ENCODE measurements around the gene ROBO1.

Gene ROBO1

DNA sequence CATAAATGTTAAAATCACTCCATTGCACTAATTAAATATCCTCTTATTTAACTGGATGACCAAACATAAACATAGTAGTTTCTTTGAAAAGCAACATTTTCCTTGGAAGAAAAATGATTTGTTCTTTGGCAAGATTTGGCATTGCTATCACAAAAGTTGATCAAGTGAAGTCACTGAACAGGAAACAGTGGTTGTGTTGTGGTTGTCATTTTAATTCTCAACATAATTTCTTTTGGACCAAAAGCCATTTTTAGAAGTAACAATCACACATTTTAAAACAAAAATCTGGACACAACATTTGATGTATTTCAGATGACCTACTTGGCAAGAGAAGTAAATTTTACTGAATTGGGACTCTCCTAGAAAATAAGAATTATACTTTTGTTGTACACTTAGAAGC, 872.3 kb downstream of the ROBO1 start:
- TF ChIP-seq, protein P1, sequence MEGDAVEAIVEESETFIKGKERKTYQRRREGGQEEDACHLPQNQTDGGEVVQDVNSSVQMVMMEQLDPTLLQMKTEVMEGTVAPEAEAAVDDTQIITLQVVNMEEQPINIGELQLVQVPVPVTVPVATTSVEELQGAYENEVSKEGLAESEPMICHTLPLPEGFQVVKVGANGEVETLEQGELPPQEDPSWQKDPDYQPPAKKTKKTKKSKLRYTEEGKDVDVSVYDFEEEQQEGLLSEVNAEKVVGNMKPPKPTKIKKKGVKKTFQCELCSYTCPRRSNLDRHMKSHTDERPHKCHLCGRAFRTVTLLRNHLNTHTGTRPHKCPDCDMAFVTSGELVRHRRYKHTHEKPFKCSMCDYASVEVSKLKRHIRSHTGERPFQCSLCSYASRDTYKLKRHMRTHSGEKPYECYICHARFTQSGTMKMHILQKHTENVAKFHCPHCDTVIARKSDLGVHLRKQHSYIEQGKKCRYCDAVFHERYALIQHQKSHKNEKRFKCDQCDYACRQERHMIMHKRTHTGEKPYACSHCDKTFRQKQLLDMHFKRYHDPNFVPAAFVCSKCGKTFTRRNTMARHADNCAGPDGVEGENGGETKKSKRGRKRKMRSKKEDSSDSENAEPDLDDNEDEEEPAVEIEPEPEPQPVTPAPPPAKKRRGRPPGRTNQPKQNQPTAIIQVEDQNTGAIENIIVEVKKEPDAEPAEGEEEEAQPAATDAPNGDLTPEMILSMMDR (IDR thresholded peaks at IDR 0.05; ENCODE audit: borderline replicate concordance, extremely low read depth, low read length, poor library complexity, severe bottlenecking) = no peak
- Histone ChIP-seq H3K9ac (ENCODE audit: low read depth, low read length) (no peak overlapping the region), H3K27ac (ENCODE audit: low read length) (no peak overlapping the region), H4K20me1 (ENCODE audit: insufficient read depth, low read length) (no peaks in the 10 kb centered on the region), H3K4me2 (ENCODE audit: insufficient read depth, low read length) (no peak overlapping the region), H3K27me3 (ENCODE audit: insufficient read depth, low read length, poor library complexity) (no peaks in the 10 kb centered on the region), H3K4me1 (ENCODE audit: insufficient read depth, low read length) (no peaks in the 10 kb centered on the region), H2AFZ (ENCODE audit: low read depth, low read length) (no peak overlapping the region), H3K4me3 (ENCODE audit: low read depth in 1 of 2, low read length in 2 of 2) (no peak overlapping the region), H3K36me3 (ENCODE audit: insufficient read depth, low read length) (no peaks in the 10 kb centered on the region), H3K79me2 (ENCODE audit: insufficient read depth, low read length) (no peaks in the 10 kb centered on the region), H3K9me3 (ENCODE audit: insufficient read depth, low read length, severe bottlenecking) (no peaks in the 10 kb centered on the region)
- DNase-seq = no peak
- ATAC-seq (ENCODE audit: insufficient read depth, low read depth) = no peak

DNA sequence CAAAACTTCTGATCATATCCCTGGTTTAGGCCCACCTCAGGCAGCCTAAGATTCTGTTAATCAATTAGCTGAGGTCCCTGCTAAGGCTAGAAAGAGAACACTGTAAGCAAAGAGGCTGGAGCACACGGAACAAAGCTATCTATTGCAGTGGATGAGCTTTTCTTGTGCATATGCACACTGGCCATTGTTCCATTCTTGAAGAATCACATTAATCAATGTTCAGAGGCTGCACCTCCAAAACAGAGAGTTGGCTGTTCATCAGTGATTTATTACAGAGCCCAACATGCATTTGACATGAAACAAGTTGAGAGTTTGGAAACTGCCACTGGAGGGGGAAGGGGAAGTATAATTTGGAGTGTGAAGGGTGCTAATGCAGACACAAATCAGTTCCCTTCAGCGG, 873.0 kb downstream of the ROBO1 start:
- H3K27ac ChIP-seq (ENCODE audit: low read length) = no peak overlapping the region
- H3K79me2 ChIP-seq (ENCODE audit: insufficient read depth, low read length) = no peaks in the 10 kb centered on the region
- no peaks in the 10 kb centered on the region for H3K9me3 ChIP-seq (ENCODE audit: insufficient read depth, low read length, severe bottlenecking)
- no peak for ATAC-seq (ENCODE audit: insufficient read depth, low read depth)
- H3K4me3 ChIP-seq (ENCODE audit: low read depth in 1 of 2, low read length in 2 of 2) = no peak overlapping the region
- H2AFZ ChIP-seq (ENCODE audit: low read depth, low read length) = no peak overlapping the region
- no peaks in the 10 kb centered on the region for H3K36me3 ChIP-seq (ENCODE audit: insufficient read depth, low read length)
- no peaks in the 10 kb centered on the region for H3K27me3 ChIP-seq (ENCODE audit: insufficient read depth, low read length, poor library complexity)
- H3K4me1 ChIP-seq (ENCODE audit: insufficient read depth, low read length) = no peaks in the 10 kb centered on the region
- TF ChIP-seq, protein P1 (IDR thresholded peaks at IDR 0.05; ENCODE audit: borderline replicate concordance, extremely low read depth, low read length, poor library complexity, severe bottlenecking) = no peak
- no peak for TF ChIP-seq EZH2 (IDR thresholded peaks at IDR 0.05; ENCODE audit: borderline replicate concordance, low read depth, low read length, severe bottlenecking)
- H3K9ac ChIP-seq (ENCODE audit: low read depth, low read length) = no peak overlapping the region
- H4K20me1 ChIP-seq (ENCODE audit: insufficient read depth, low read length) = no peaks in the 10 kb centered on the region
- no peak for DNase-seq
- no peak overlapping the region for H3K4me2 ChIP-seq (ENCODE audit: insufficient read depth, low read length)

DNA sequence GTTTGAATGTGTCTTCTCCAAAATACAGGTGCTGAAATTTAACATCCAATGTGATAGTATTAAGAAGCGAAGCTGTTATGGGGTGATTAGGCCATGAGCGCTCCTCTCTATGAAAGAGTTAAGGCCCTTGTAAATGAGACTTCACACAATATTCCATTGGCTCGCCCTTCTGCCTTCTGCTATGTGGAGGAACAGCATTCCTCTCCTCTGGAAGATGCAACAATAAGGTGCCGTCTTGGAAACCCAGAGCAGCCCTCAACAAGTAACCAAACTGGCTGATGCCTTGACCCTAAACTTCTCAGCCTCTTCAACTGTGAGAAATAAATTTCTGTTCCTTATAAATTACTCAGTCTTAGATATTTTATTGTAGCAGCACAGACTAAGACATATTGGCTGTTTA, 874.6 kb downstream of the ROBO1 start:
- no peaks in the 10 kb centered on the region for H3K79me2 ChIP-seq (ENCODE audit: insufficient read depth, low read length)
- ATAC-seq (ENCODE audit: insufficient read depth, low read depth) (no peak), DNase-seq (no peak)
- no peaks in the 10 kb centered on the region for H3K36me3 ChIP-seq (ENCODE audit: insufficient read depth, low read length)
- H3K4me1 ChIP-seq (ENCODE audit: insufficient read depth, low read length) = no peaks in the 10 kb centered on the region
- H3K4me2 ChIP-seq (ENCODE audit: insufficient read depth, low read length) = no peak overlapping the region
- H3K9me3 ChIP-seq (ENCODE audit: insufficient read depth, low read length, severe bottlenecking) = no peaks in the 10 kb centered on the region
- TF ChIP-seq EZH2 (IDR thresholded peaks at IDR 0.05; ENCODE audit: borderline replicate concordance, low read depth, low read length, severe bottlenecking) = no peak
- TF ChIP-seq, protein P1 (IDR thresholded peaks at IDR 0.05; ENCODE audit: borderline replicate concordance, extremely low read depth, low read length, poor library complexity, severe bottlenecking) = no peak
- no peaks in the 10 kb centered on the region for H3K27me3 ChIP-seq (ENCODE audit: insufficient read depth, low read length, poor library complexity)
- no peak overlapping the region for H3K4me3 ChIP-seq (ENCODE audit: low read depth in 1 of 2, low read length in 2 of 2)
- H3K27ac ChIP-seq (ENCODE audit: low read length) = no peak overlapping the region
- no peaks in the 10 kb centered on the region for H4K20me1 ChIP-seq (ENCODE audit: insufficient read depth, low read length)
- no peak overlapping the region for H2AFZ ChIP-seq (ENCODE audit: low read depth, low read length)
- no peak overlapping the region for H3K9ac ChIP-seq (ENCODE audit: low read depth, low read length)

DNA sequence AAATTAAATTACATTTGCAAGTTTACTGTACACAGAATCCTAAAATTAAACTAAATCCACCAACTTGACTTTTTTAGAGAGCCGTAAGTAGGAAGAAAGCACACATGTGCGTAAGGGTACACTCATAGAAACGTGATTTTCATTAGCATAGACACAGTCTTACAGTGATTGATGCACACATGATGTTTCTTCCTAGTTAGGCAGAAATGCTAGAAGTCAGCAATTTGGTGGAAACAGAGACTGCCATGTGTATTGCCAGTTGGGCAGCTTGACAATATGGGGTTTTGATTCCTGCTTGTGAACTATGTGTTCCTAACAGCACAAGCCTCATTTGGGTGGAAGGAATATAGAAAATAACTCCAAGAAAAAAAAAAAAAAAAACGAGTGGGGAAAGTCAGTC, 878.5 kb downstream of the ROBO1 start:
- H4K20me1 ChIP-seq (ENCODE audit: insufficient read depth, low read length) = no peaks in the 10 kb centered on the region
- H3K4me1 ChIP-seq (ENCODE audit: insufficient read depth, low read length) = no peaks in the 10 kb centered on the region
- ATAC-seq (ENCODE audit: insufficient read depth, low read depth) (no peak), DNase-seq (no peak)
- H3K79me2 ChIP-seq (ENCODE audit: insufficient read depth, low read length) = no peaks in the 10 kb centered on the region
- H3K36me3 ChIP-seq (ENCODE audit: insufficient read depth, low read length) = no peaks in the 10 kb centered on the region
- H2AFZ ChIP-seq (ENCODE audit: low read depth, low read length) = no peak overlapping the region
- TF ChIP-seq EZH2 (IDR thresholded peaks at IDR 0.05; ENCODE audit: borderline replicate concordance, low read depth, low read length, severe bottlenecking) = no peak
- TF ChIP-seq, protein P1 (IDR thresholded peaks at IDR 0.05; ENCODE audit: borderline replicate concordance, extremely low read depth, low read length, poor library complexity, severe bottlenecking) = no peak
- H3K4me3 ChIP-seq (ENCODE audit: low read depth in 1 of 2, low read length in 2 of 2) = no peak overlapping the region
- H3K27ac ChIP-seq (ENCODE audit: low read length) = no peak overlapping the region
- H3K27me3 ChIP-seq (ENCODE audit: insufficient read depth, low read length, poor library complexity) = no peaks in the 10 kb centered on the region
- no peak overlapping the region for H3K4me2 ChIP-seq (ENCODE audit: insufficient read depth, low read length)
- no peaks in the 10 kb centered on the region for H3K9me3 ChIP-seq (ENCODE audit: insufficient read depth, low read length, severe bottlenecking)
- no peak overlapping the region for H3K9ac ChIP-seq (ENCODE audit: low read depth, low read length)
